Measurements from ENCODE around the gene SCN8A.

The SCN8A gene

DNA sequence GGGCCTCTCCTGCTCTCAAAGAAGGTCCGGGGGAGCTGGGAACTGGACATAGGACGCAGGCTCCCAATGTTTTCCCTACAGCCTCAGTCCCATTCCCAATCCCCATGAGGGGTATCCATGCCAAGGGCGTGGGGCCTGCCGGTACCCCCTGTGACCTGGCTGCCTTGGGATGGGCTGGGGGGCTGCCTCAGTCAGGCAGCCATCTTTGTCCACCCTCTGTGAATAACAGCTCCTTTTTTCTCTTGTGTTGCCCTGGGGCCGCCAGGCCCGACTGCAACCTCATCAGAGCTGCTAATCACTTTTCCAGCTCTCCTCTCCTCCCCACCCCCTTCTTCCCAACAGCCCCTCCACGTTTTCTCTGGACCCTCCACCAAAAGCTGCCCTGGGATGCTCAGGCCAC lies 246.3 kb downstream of the SCN8A start:
- no peak for DNase-seq

DNA sequence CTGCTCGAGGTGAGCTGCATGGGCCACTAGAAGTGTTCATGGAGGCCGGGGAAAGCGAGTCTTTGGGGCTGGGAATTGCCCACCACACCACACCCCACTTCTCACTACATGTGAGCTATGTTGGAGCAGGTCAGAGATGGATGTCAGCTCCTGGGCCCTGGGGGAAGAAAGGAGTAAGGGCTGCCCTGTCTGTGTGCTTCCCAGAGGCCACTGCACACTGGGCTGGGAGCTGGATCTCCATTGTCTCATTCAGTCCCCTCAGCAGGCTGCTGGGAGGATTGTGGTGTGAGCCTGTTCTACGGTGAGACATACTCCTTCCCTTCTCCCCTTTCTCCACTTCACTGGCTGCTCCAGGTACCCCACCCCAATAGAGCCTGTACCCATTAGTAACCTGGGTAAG lies 247.0 kb downstream of the SCN8A start:
- DNase-seq, result no peak

DNA sequence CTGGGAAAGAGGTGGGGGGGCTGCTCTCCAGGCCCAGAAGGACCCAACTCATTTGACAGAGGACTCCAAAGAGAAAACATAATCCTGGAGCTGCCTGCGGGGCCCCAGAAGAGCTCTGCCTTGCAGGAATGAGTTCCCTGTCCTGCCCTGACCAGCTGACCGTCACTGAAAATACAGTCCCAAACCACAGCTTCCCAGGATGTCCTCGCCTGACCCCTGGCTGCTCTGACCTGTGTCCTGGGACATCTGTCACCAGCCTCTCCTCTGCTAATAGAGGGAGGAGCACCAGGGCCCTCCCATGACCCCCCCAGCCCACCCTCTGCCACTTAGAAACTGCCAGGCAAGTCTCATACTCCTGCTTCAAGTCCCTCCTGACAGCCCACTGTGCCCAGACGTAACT lies 247.7 kb downstream of the SCN8A start:
- no peak for DNase-seq

DNA sequence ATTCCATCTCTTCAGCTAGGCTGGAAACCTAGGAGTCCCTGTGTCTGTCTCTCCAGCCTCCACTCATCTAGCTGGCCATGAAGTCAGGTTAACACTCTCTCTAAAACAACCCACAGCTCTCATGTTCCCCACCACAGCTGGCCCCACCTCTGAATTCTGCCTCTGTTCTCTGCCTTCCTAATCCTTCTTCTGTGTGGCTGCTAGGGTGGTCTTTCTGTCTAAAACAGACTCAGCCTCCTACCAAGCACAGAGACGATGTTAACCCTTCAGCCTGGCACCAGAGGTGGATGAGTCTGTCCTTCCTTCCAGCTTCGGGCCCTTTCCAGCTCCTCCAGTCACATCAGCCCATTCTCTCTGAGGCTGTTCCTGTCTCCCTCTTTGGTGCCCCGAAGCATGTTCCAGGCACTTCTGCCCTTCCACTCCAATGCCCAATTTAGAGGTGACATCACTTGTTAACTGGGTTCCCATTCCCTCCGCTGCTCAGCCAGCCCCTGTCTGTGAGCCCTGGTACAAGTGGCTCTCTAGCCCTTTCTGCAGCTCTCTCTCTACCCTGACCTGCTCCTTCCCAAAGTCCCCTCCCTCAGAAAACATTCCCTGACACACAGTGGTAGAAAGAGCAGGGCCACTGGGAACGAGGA lies 248.4 kb downstream of the SCN8A start:
- no peak for DNase-seq

- no peak for DNase-seq
Observed at GRCh38 chr12:51840966-51841365, 249.9 kb downstream of the SCN8A start.

- no peak for DNase-seq
Observed at GRCh38 chr12:51841727-51842126, 250.7 kb downstream of the SCN8A start.

GRCh38 chr12:51844854-51845253 lies 253.8 kb downstream of the SCN8A start:
- no peak for DNase-seq

- no peak for DNase-seq
Observed at GRCh38 chr12:51845482-51845881, 254.4 kb downstream of the SCN8A start.

DNA sequence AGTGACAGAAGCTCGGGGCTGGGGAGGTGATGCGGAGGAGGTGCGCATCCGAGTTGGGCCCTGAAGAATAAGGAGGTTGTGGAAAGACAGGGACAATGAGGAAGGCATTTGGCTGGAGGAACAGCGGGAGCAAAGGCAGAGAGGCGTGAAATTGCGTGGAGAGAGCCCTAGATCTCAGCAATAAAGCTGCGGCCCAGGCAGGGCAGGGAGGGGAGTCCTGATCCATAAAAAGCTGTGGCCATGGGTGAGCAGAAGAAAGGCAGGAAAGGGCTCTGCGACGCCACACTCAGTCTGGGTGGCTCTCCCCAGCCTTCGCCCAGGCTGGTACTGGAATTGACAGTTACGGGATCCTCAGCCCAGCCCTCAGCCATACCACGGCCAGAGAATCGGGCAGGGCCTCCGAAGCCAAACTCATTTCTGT lies 255.2 kb downstream of the SCN8A start:
- no peak for DNase-seq

- DNase-seq, result peak; percentile 78
Observed at GRCh38 chr12:51846911-51847642, 256.0 kb downstream of the SCN8A start.

GRCh38 chr12:51847643-51848325 lies 256.8 kb downstream of the SCN8A start:
- DNase-seq, result peak; percentile 64

- no peak for DNase-seq
Observed at GRCh38 chr12:51848326-51848727, 257.3 kb downstream of the SCN8A start, which contains the start of gene FIGNL2. TSS of gene FIGNL2 (minus strand) at chr12:51848718. CDS start at chr12:51822413, 26,305 bp downstream.

- DNase-seq, result peak; percentile 66
Observed at GRCh38 chr12:51848841-51849735, 258.1 kb downstream of the SCN8A start.

DNA sequence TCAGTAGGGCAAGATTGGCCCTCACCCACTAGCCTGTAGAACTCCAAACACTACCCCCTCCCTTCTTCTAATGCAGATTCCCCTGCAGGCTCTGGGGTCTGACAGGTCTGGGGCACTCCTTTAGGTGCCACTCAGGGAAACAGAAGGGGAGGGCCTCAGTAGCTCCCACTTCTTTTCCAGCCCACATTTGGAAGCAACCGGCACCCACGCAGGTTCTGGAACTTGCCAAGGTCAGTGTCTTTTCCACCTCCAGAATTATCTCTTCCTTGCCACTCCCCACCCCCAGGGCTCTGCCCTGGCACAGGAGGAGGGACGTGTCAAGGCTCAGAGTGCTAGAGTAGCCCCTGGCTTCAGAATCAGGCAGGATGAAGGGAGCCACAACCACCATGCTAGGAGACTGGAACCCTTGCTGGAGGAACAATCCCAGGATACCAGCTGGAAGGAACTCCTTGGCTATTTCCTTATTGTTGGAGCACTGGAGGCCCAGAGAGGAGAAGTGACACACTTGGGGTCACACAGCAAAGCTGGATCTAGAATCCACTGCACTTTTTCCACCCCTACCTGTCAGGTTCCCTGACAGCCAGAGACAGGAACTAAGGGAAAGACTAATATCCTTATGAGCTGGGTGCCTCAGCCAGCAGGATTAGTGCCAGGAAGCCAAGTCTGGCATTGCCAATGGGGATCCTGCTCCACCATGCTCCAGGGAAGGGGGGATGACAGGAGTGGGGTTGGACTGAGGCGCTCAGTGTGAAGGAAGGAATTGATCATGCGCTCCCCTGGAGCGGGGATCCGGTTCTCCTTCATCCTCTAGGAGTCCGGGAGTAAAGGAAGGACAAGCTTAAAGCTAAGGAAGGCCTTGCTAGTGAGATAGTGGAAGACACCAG lies 259.3 kb downstream of the SCN8A start:
- no peak for DNase-seq

DNA sequence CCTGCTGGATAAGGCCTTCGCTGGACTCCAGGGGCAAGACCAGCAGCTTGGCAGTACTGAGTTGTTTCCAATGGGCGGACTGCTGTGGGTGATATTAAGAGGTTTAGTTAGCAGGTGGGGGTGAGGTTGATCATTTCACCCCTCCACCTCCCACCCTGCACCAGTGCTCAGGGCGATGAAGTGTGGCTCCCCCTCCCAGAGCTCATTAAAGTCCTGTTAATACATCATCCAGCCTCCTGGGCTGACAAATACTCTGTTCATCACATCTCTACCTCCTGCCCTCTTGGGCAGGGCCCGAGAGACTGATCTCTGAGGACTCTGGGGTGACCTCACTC lies 259.9 kb downstream of the SCN8A start:
- DNase-seq, result no peak

- DNase-seq, result no peak
Observed at GRCh38 chr12:51851413-51852124, 260.5 kb downstream of the SCN8A start.

DNA sequence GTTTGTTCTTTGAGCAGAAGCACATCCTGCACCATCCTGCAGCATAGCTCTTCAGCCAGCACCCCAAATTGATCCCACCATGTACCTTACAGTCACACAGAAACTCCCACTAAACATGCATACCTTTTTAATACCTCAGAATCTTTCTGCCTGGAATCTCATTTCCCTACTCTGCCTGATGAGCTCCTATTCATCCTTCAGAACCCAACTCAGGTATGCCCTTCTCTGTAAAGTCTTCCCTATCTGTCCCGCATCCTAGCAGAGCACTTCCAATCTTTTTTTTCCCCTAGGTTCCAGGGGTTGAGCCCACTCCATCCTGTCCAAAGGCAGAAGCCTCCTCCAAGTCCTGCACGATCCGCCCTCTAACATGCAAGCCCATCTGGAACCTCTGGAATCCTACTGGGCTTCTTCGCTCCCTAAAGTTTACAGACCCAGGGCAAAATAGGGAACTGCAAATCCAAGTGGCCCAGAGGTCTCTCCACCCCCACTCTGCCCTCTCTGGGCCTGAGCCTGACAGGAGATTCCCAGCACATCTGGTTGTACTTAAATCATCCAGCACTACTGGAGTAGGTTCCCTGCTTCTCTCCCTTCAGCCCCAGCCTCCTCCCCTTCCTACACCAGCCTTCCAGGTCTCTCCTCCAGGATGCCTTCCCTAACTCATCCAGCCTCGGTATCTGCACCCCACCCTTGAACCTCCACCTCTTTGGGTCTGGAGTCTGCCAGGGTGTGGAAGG lies 261.5 kb downstream of the SCN8A start:
- no peak for DNase-seq

GRCh38 chr12:51855586-51856428 lies 264.8 kb downstream of the SCN8A start:
- DNase-seq, result peak; percentile 75

DNA sequence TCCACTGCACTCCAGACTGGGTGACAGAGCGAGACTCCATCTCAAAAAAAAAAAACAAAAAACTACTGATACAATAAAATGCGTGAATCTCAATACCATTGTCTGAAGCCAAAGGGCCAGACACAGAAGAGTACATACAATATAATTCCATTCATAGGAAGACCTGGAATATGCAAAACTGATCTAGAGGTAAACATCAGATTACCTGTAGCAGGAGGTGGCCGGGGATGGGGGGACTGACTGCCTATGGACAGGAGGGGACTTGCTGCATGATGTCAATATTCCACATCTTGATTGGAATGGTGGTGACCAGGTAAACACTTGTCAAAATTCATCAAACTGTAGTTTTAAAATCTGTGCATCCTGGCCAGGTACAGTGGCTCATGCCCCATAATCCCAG lies 270.0 kb downstream of the SCN8A start:
- no peak for DNase-seq

Measured in femur (tissue), 1 donor.